ENCODE measurements around the gene CACNA1B.
A peak's percentile ranks its signal among the peaks of the same experiment; 100 is the strongest.

CACNA1B gene

GRCh38 chr9:138117101-138117750, 239.6 kb downstream of the CACNA1B start:
- no peak overlapping the region for H4K91ac ChIP-seq (ENCODE audit: low read depth, low read length, poor library complexity)
- H4K8ac ChIP-seq (ENCODE audit: low read depth, low read length) = no peak overlapping the region
- no peak overlapping the region for H3K14ac ChIP-seq (ENCODE audit: low read length)
- H2BK15ac ChIP-seq (ENCODE audit: low read length) = no peak overlapping the region
- H3K79me1 ChIP-seq (ENCODE audit: low read depth, low read length) = peaks cover 5% of the 10 kb centered on the region
- H2BK12ac ChIP-seq (ENCODE audit: low read length) = no peak overlapping the region
- no peak overlapping the region for H3K23ac ChIP-seq (ENCODE audit: low read depth, low read length, poor library complexity)
- no peak overlapping the region for H2AK5ac ChIP-seq (ENCODE audit: low read depth, low read length)
- no peak overlapping the region for H3K27ac ChIP-seq (replicated peaks; ENCODE audit: low read length)
- H3K36me3 ChIP-seq (replicated peaks in 1 of 2; ENCODE audit: control insufficient read depth in 2 of 2, insufficient read depth in 2 of 2, low read length in 2 of 2) = no peaks in the 10 kb centered on the region
- no CpG with 5 or more reads among the region's 14 CpGs for WGBS, 2 donors (ENCODE audit: extremely low coverage in 2 of 2, insufficient read length in 2 of 2, insufficient replicate concordance in 1 of 2)
- no peak overlapping the region for H3K4me3 ChIP-seq (ENCODE audit: low read length in 2 of 2)
- no peak overlapping the region for H2BK5ac ChIP-seq (ENCODE audit: low read length)
- no peak for DNase-seq (ENCODE audit: low spot score)
- H3K4ac ChIP-seq (ENCODE audit: low read length) = no peak overlapping the region
- no peak overlapping the region for H2AFZ ChIP-seq (ENCODE audit: low read length)
- no peaks in the 10 kb centered on the region for H3K4me1 ChIP-seq (ENCODE audit: control insufficient read depth in 2 of 2, insufficient read depth in 1 of 2, low read depth in 1 of 2, low read length in 2 of 2)
- peak overlapping the region; percentile 17 for H3K18ac ChIP-seq (ENCODE audit: low read length)
- no peak overlapping the region for H3K4me2 ChIP-seq (ENCODE audit: insufficient read depth, low read length, poor library complexity, severe bottlenecking)
- H3K9ac ChIP-seq (ENCODE audit: low read depth, low read length, poor library complexity) = no peak overlapping the region
- no peaks in the 10 kb centered on the region for H3K27me3 ChIP-seq (ENCODE audit: control insufficient read depth in 3 of 3, insufficient read depth in 3 of 3, low read depth in 1 of 3, low read length in 3 of 3)
- no peak overlapping the region for H2BK120ac ChIP-seq (ENCODE audit: low read depth, low read length)
- peaks cover 0 to 44% of the 10 kb centered on the region in 2 donors for H3K9me3 ChIP-seq (replicated peaks in 1 of 2; ENCODE audit: control insufficient read depth in 2 of 2, insufficient read depth in 1 of 2, low read depth in 1 of 2, low read length in 2 of 2)

GRCh38 chr9:138117836-138118235, 240.3 kb downstream of the CACNA1B start:
- no CpG with 5 or more reads among the region's 6 CpGs for WGBS, 2 donors (ENCODE audit: extremely low coverage in 2 of 2, insufficient read length in 2 of 2, insufficient replicate concordance in 1 of 2)
- Histone ChIP-seq H2AK5ac (ENCODE audit: low read depth, low read length) (no peak overlapping the region), H2BK15ac (ENCODE audit: low read length) (no peak overlapping the region), H2BK5ac (ENCODE audit: low read length) (no peak overlapping the region), H3K4me2 (ENCODE audit: insufficient read depth, low read length, poor library complexity, severe bottlenecking) (no peak overlapping the region), H3K27ac (replicated peaks; ENCODE audit: low read length) (no peak overlapping the region), H3K27me3 (ENCODE audit: control insufficient read depth in 3 of 3, insufficient read depth in 3 of 3, low read depth in 1 of 3, low read length in 3 of 3) (no peaks in the 10 kb centered on the region), H4K8ac (ENCODE audit: low read depth, low read length) (no peak overlapping the region), H3K9me3 (replicated peaks in 1 of 2; ENCODE audit: control insufficient read depth in 2 of 2, insufficient read depth in 1 of 2, low read depth in 1 of 2, low read length in 2 of 2) (peaks cover 0 to 49% of the 10 kb centered on the region in 2 donors), H2BK12ac (ENCODE audit: low read length) (no peak overlapping the region), H3K4me1 (ENCODE audit: control insufficient read depth in 2 of 2, insufficient read depth in 1 of 2, low read depth in 1 of 2, low read length in 2 of 2) (no peaks in the 10 kb centered on the region), H3K4me3 (ENCODE audit: low read length in 2 of 2) (no peak overlapping the region), H3K4ac (ENCODE audit: low read length) (no peak overlapping the region), H3K9ac (ENCODE audit: low read depth, low read length, poor library complexity) (no peak overlapping the region), H2BK120ac (ENCODE audit: low read depth, low read length) (no peak overlapping the region), H3K14ac (ENCODE audit: low read length) (no peak overlapping the region), H3K36me3 (replicated peaks in 1 of 2; ENCODE audit: control insufficient read depth in 2 of 2, insufficient read depth in 2 of 2, low read length in 2 of 2) (no peaks in the 10 kb centered on the region), H3K18ac (ENCODE audit: low read length) (no peak overlapping the region), H4K91ac (ENCODE audit: low read depth, low read length, poor library complexity) (no peak overlapping the region), H3K79me1 (ENCODE audit: low read depth, low read length) (peaks cover 5% of the 10 kb centered on the region), H2AFZ (ENCODE audit: low read length) (no peak overlapping the region), H3K23ac (ENCODE audit: low read depth, low read length, poor library complexity) (no peak overlapping the region)
- DNase-seq (ENCODE audit: low spot score) = no peak

GRCh38 chr9:138118601-138119071, 241.1 kb downstream of the CACNA1B start:
- H3K14ac ChIP-seq (ENCODE audit: low read length) = no peak overlapping the region
- no peak overlapping the region for H2BK15ac ChIP-seq (ENCODE audit: low read length)
- no peak overlapping the region for H4K8ac ChIP-seq (ENCODE audit: low read depth, low read length)
- WGBS, 2 donors (ENCODE audit: extremely low coverage in 2 of 2, insufficient read length in 2 of 2, insufficient replicate concordance in 1 of 2) = no CpG with 5 or more reads among the region's 14 CpGs
- H3K27ac ChIP-seq (replicated peaks; ENCODE audit: low read length) = no peak overlapping the region
- H3K4me1 ChIP-seq (ENCODE audit: control insufficient read depth in 2 of 2, insufficient read depth in 1 of 2, low read depth in 1 of 2, low read length in 2 of 2) = no peaks in the 10 kb centered on the region
- peaks cover 0 to 54% of the 10 kb centered on the region in 2 donors for H3K9me3 ChIP-seq (replicated peaks in 1 of 2; ENCODE audit: control insufficient read depth in 2 of 2, insufficient read depth in 1 of 2, low read depth in 1 of 2, low read length in 2 of 2)
- no peak overlapping the region for H3K23ac ChIP-seq (ENCODE audit: low read depth, low read length, poor library complexity)
- H3K4me3 ChIP-seq (ENCODE audit: low read length in 2 of 2) = no peak overlapping the region
- H3K18ac ChIP-seq (ENCODE audit: low read length) = no peak overlapping the region
- H3K4ac ChIP-seq (ENCODE audit: low read length) = no peak overlapping the region
- DNase-seq (ENCODE audit: low spot score) = no peak
- H3K36me3 ChIP-seq (replicated peaks in 1 of 2; ENCODE audit: control insufficient read depth in 2 of 2, insufficient read depth in 2 of 2, low read length in 2 of 2) = no peaks in the 10 kb centered on the region
- H2AK5ac ChIP-seq (ENCODE audit: low read depth, low read length) = no peak overlapping the region
- H2AFZ ChIP-seq (ENCODE audit: low read length) = no peak overlapping the region
- no peak overlapping the region for H3K4me2 ChIP-seq (ENCODE audit: insufficient read depth, low read length, poor library complexity, severe bottlenecking)
- no peak overlapping the region for H3K9ac ChIP-seq (ENCODE audit: low read depth, low read length, poor library complexity)
- H3K79me1 ChIP-seq (ENCODE audit: low read depth, low read length) = peaks cover 5% of the 10 kb centered on the region
- H2BK120ac ChIP-seq (ENCODE audit: low read depth, low read length) = no peak overlapping the region
- no peak overlapping the region for H2BK5ac ChIP-seq (ENCODE audit: low read length)
- no peak overlapping the region for H2BK12ac ChIP-seq (ENCODE audit: low read length)
- no peak overlapping the region for H4K91ac ChIP-seq (ENCODE audit: low read depth, low read length, poor library complexity)
- H3K27me3 ChIP-seq (ENCODE audit: control insufficient read depth in 3 of 3, insufficient read depth in 3 of 3, low read depth in 1 of 3, low read length in 3 of 3) = no peaks in the 10 kb centered on the region

GRCh38 chr9:138119202-138120027, 241.8 kb downstream of the CACNA1B start:
- Histone ChIP-seq H3K9ac (ENCODE audit: low read depth, low read length, poor library complexity) (no peak overlapping the region), H2AFZ (ENCODE audit: low read length) (no peak overlapping the region), H3K4me2 (ENCODE audit: insufficient read depth, low read length, poor library complexity, severe bottlenecking) (no peak overlapping the region), H3K18ac (ENCODE audit: low read length) (no peak overlapping the region), H3K9me3 (replicated peaks in 1 of 2; ENCODE audit: control insufficient read depth in 2 of 2, insufficient read depth in 1 of 2, low read depth in 1 of 2, low read length in 2 of 2) (peaks cover 0 to 55% of the 10 kb centered on the region in 2 donors), H3K27me3 (ENCODE audit: control insufficient read depth in 3 of 3, insufficient read depth in 3 of 3, low read depth in 1 of 3, low read length in 3 of 3) (no peaks in the 10 kb centered on the region), H3K4ac (ENCODE audit: low read length) (no peak overlapping the region), H3K4me3 (ENCODE audit: low read length in 2 of 2) (peak overlapping the region in 1 of 2 donors; percentile 39), H3K4me1 (ENCODE audit: control insufficient read depth in 2 of 2, insufficient read depth in 1 of 2, low read depth in 1 of 2, low read length in 2 of 2) (no peaks in the 10 kb centered on the region), H3K14ac (ENCODE audit: low read length) (peak overlapping the region; percentile 47), H3K27ac (replicated peaks; ENCODE audit: low read length) (no peak overlapping the region), H3K23ac (ENCODE audit: low read depth, low read length, poor library complexity) (no peak overlapping the region), H2AK5ac (ENCODE audit: low read depth, low read length) (no peak overlapping the region), H2BK5ac (ENCODE audit: low read length) (no peak overlapping the region), H3K36me3 (replicated peaks in 1 of 2; ENCODE audit: control insufficient read depth in 2 of 2, insufficient read depth in 2 of 2, low read length in 2 of 2) (no peaks in the 10 kb centered on the region), H2BK12ac (ENCODE audit: low read length) (no peak overlapping the region), H4K8ac (ENCODE audit: low read depth, low read length) (no peak overlapping the region), H2BK15ac (ENCODE audit: low read length) (no peak overlapping the region), H4K91ac (ENCODE audit: low read depth, low read length, poor library complexity) (no peak overlapping the region), H2BK120ac (ENCODE audit: low read depth, low read length) (no peak overlapping the region), H3K79me1 (ENCODE audit: low read depth, low read length) (peaks cover 2% of the 10 kb centered on the region)
- DNase-seq (ENCODE audit: low spot score) = no peak
- no CpG with 5 or more reads among the region's 25 CpGs for WGBS, 2 donors (ENCODE audit: extremely low coverage in 2 of 2, insufficient read length in 2 of 2, insufficient replicate concordance in 1 of 2)
